PC-9 (cell line): ENCODE data around the gene SHC2.

Source experiments
- CTCF ChIP-seq: fragments of 200-600 bp; sonication (generic); conservative IDR thresholded peaks from 2 replicates; pipeline ENCODE4 v1.6.1; 2017; ENCODE audit warnings: mixed run types, antibody characterized with exemption, mild to moderate bottlenecking, moderate library complexity
- EZH2 ChIP-seq: fragments of 200-600 bp; sonication (generic); IDR thresholded peaks from 2 replicates; pipeline ENCODE4 v1.8.0; 2017; ENCODE audit warnings: antibody characterized with exemption, low read depth

GRCh38 chr19:485583-486236 lies 24.9 kb upstream of the SHC2 start:
- TF ChIP-seq CTCF, result no peak
- no peak for TF ChIP-seq EZH2
